HG03060 (cell line): ENCODE measurements around the gene SLC6A13.
"Not testable (repeated sequence)": the region's sequence is repeated elsewhere in the genome, so short reads cannot be mapped to it uniquely, and the experiment has no call there.

ENCODE experiments used
- ATAC-seq: cut with Tn5 transposase; IDR thresholded peaks from one replicate; pipeline ENCODE4 v1.9.1; 2021; ENCODE audit warnings: low read depth, moderate number of reproducible peaks; ENCODE audit not compliant: unreplicated experiment

SLC6A13 gene

GRCh38 chr12:262817-263216 lies at the start of gene SLC6A13:
Gene SLC6A13 (minus strand): TSS chr12:262836. CDS start chr12:260052, 2,784 bp downstream.
- ATAC-seq: no peak

GRCh38 chr12:308511-308910 lies 45.9 kb upstream of the SLC6A13 start:
- ATAC-seq: no peak

GRCh38 chr12:307406-307805 lies 44.8 kb upstream of the SLC6A13 start:
- no peak for ATAC-seq

- no peak for ATAC-seq
Measured at GRCh38 chr12:304805-305204, 42.2 kb upstream of the SLC6A13 start.

GRCh38 chr12:302766-303165 lies 40.1 kb upstream of the SLC6A13 start:
- not testable (repeated sequence) for ATAC-seq

- not testable (repeated sequence) for ATAC-seq
Measured at GRCh38 chr12:300166-300565, 37.5 kb upstream of the SLC6A13 start.

- ATAC-seq: not testable (repeated sequence)
Measured at GRCh38 chr12:299511-299910, 36.9 kb upstream of the SLC6A13 start.

- ATAC-seq: not testable (repeated sequence)
Measured at GRCh38 chr12:298059-298458, 35.4 kb upstream of the SLC6A13 start.

- no peak for ATAC-seq
Measured at GRCh38 chr12:295132-295531, 32.5 kb upstream of the SLC6A13 start.

GRCh38 chr12:293199-293598 lies 30.6 kb upstream of the SLC6A13 start:
- ATAC-seq: no peak

- no peak for ATAC-seq
Measured at GRCh38 chr12:292186-292585, 29.6 kb upstream of the SLC6A13 start.

- ATAC-seq: no peak
Measured at GRCh38 chr12:291153-291723, 28.6 kb upstream of the SLC6A13 start.

GRCh38 chr12:288687-289086 lies 26.1 kb upstream of the SLC6A13 start:
- no peak for ATAC-seq

GRCh38 chr12:286531-287300 lies 24.1 kb upstream of the SLC6A13 start:
- no peak for ATAC-seq

- ATAC-seq: no peak
Measured at GRCh38 chr12:278046-278445, 15.4 kb upstream of the SLC6A13 start.

- ATAC-seq: no peak
Measured at GRCh38 chr12:275812-276211, 13.2 kb upstream of the SLC6A13 start.

GRCh38 chr12:273382-273781 lies 10.7 kb upstream of the SLC6A13 start:
- no peak for ATAC-seq

GRCh38 chr12:272942-273341 lies 10.3 kb upstream of the SLC6A13 start:
- no peak for ATAC-seq

GRCh38 chr12:271161-271560 lies 8.5 kb upstream of the SLC6A13 start:
- no peak for ATAC-seq

GRCh38 chr12:269191-269590 lies 6.6 kb upstream of the SLC6A13 start:
- no peak for ATAC-seq

- ATAC-seq: no peak
Measured at GRCh38 chr12:268483-268840, 5.8 kb upstream of the SLC6A13 start.
